ENCODE results near the gene LPAR6. TPM values are rescaled to one million over a fixed set of nuclear protein-coding genes. Genes with fewer than 3 reads are reported as not detected.

The LPAR6 gene
- total RNA-seq, 1 donor from 2014 or later: 27.2 TPM

DNA sequence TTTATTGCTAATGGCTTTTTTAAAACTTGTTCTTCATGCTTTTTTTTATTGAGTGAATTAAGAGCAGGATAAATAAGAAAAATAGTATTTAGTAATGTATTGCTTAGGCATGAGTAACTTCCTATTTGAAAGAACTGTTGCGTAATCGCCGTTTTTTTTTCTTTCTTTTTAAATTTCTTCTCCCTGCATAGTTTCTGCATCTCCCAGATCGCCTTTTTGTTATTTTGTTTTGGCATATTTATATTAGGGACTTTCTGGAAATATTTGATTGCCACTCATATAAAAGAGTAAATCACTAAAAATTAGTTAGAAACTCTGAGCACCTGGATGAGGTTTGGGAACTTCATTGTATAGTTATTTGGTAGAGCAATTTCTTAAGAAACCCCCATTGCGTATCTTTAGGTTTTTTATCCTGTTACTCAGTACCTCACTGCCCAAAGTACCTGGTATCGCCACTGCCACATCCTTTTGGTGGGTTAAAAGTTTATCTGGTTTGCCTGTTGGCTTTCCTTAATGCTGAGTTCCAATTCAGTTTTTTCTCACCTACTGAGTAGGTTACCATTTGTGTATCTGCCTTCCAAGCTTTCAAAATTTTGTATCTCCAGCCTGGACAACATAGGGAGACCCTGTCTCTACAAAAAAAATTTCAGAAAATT lies 36.2 kb upstream of the LPAR6 start:
- peaks cover 16% of the 10 kb centered on the region for H3K9me3 Mint-ChIP-seq (ENCODE audit: low read depth)
- TF ChIP-seq, protein P1, sequence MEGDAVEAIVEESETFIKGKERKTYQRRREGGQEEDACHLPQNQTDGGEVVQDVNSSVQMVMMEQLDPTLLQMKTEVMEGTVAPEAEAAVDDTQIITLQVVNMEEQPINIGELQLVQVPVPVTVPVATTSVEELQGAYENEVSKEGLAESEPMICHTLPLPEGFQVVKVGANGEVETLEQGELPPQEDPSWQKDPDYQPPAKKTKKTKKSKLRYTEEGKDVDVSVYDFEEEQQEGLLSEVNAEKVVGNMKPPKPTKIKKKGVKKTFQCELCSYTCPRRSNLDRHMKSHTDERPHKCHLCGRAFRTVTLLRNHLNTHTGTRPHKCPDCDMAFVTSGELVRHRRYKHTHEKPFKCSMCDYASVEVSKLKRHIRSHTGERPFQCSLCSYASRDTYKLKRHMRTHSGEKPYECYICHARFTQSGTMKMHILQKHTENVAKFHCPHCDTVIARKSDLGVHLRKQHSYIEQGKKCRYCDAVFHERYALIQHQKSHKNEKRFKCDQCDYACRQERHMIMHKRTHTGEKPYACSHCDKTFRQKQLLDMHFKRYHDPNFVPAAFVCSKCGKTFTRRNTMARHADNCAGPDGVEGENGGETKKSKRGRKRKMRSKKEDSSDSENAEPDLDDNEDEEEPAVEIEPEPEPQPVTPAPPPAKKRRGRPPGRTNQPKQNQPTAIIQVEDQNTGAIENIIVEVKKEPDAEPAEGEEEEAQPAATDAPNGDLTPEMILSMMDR (IDR thresholded peaks at IDR 0.05; ENCODE audit: unreplicated experiment): no peak
- DNase-seq (ENCODE audit: low spot score, unreplicated experiment): no peak
- H3K36me3 Mint-ChIP-seq (ENCODE audit: insufficient read depth): peaks cover 8% of the 10 kb centered on the region
- no peaks in the 10 kb centered on the region for H3K27me3 Mint-ChIP-seq
- peaks cover 21% of the 10 kb centered on the region for H3K4me1 Mint-ChIP-seq (ENCODE audit: low read depth)
- H3K4me3 Mint-ChIP-seq (ENCODE audit: low read depth): no peak overlapping the region
- no peak overlapping the region for H3K27ac Mint-ChIP-seq

DNA sequence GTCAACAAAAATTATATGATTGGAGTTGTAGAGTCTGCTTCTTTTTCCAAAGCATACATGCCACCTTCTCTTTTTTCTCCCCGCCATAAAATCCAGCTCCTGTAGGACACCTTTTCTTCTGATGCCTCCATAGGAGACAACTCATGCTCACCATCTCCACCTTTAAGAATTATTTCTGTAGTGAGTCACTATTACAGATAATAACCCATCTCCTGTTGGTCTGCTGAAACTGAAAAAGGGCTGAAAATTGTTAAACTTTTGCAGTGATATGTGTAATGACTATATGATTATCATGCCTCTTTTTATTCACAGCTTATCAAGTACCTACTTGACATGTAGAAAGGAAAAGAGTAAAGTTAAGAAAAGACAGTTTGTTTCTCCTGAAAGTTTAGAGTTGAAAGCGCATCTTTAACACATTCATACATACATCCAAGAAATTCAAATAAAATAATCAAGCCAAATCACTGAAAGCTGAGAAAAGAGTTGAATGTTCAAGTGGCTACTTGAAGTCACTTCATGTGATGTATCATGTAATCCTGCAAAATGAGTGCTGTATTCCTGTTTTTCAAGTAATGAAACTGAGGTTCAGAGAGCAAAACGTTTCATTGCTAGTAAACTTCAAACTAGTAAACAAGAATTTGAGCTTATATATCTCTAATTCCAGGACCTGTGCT lies 35.5 kb upstream of the LPAR6 start:
- Mint-ChIP-seq H3K4me1 (ENCODE audit: low read depth) (peaks cover 14% of the 10 kb centered on the region), H3K4me3 (ENCODE audit: low read depth) (no peak overlapping the region), H3K9me3 (ENCODE audit: low read depth) (peaks cover 16% of the 10 kb centered on the region), H3K27me3 (no peaks in the 10 kb centered on the region), H3K27ac (no peak overlapping the region), H3K36me3 (ENCODE audit: insufficient read depth) (peaks cover 8% of the 10 kb centered on the region)
- DNase-seq (ENCODE audit: low spot score, unreplicated experiment): no peak
- TF ChIP-seq, protein P1 (IDR thresholded peaks at IDR 0.05; ENCODE audit: unreplicated experiment): no peak

GRCh38 chr13:48446464-48446863 lies 33.6 kb upstream of the LPAR6 start:
- Mint-ChIP-seq H3K36me3 (ENCODE audit: insufficient read depth) (peaks cover 8% of the 10 kb centered on the region), H3K9me3 (ENCODE audit: low read depth) (peaks cover 10% of the 10 kb centered on the region), H3K27me3 (no peaks in the 10 kb centered on the region), H3K27ac (no peak overlapping the region), H3K4me1 (ENCODE audit: low read depth) (no peaks in the 10 kb centered on the region), H3K4me3 (ENCODE audit: low read depth) (no peak overlapping the region)
- TF ChIP-seq, protein P1 (IDR thresholded peaks at IDR 0.05; ENCODE audit: unreplicated experiment): no peak
- no peak for DNase-seq (ENCODE audit: low spot score, unreplicated experiment)

- DNase-seq (ENCODE audit: low spot score, unreplicated experiment): no peak
- H3K36me3 Mint-ChIP-seq (ENCODE audit: insufficient read depth): no peaks in the 10 kb centered on the region
- TF ChIP-seq, protein P1 (IDR thresholded peaks at IDR 0.05; ENCODE audit: unreplicated experiment): no peak
- H3K27ac Mint-ChIP-seq: no peak overlapping the region
- H3K9me3 Mint-ChIP-seq (ENCODE audit: low read depth): no peaks in the 10 kb centered on the region
- no peaks in the 10 kb centered on the region for H3K27me3 Mint-ChIP-seq
- no peaks in the 10 kb centered on the region for H3K4me1 Mint-ChIP-seq (ENCODE audit: low read depth)
- no peak overlapping the region for H3K4me3 Mint-ChIP-seq (ENCODE audit: low read depth)
Observed at GRCh38 chr13:48443442-48444208, 30.7 kb upstream of the LPAR6 start.

DNA sequence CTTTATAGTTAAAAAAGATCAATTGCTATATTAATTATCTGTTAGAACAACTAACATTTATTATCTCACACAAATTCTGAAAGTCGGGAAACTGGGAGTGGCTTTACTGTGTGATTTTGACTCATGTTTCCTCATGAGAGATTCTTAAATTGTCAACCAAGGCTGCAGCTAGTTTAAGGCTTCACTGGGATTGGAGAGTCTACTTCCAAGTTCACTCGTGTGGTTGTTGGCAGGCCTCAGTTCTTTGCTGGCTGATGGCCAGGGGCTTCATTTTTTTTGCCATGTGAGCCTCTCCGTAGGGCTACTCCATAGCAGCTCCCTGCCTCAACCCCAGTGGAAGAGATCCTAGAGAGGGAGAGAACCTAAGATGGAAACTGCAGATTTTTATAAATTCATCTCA lies 24.5 kb upstream of the LPAR6 start:
- H3K4me3 Mint-ChIP-seq (ENCODE audit: low read depth): no peak overlapping the region
- TF ChIP-seq, protein P1 (IDR thresholded peaks at IDR 0.05; ENCODE audit: unreplicated experiment): no peak
- H3K27ac Mint-ChIP-seq: no peak overlapping the region
- H3K36me3 Mint-ChIP-seq (ENCODE audit: insufficient read depth): peaks cover 3% of the 10 kb centered on the region
- peaks cover 14% of the 10 kb centered on the region for H3K4me1 Mint-ChIP-seq (ENCODE audit: low read depth)
- no peak for DNase-seq (ENCODE audit: low spot score, unreplicated experiment)
- no peaks in the 10 kb centered on the region for H3K27me3 Mint-ChIP-seq
- H3K9me3 Mint-ChIP-seq (ENCODE audit: low read depth): no peaks in the 10 kb centered on the region

Measured in progenitor cell of endocrine pancreas (in vitro differentiated cells).